ENCODE results near the gene IL1RAPL2.

DNA sequence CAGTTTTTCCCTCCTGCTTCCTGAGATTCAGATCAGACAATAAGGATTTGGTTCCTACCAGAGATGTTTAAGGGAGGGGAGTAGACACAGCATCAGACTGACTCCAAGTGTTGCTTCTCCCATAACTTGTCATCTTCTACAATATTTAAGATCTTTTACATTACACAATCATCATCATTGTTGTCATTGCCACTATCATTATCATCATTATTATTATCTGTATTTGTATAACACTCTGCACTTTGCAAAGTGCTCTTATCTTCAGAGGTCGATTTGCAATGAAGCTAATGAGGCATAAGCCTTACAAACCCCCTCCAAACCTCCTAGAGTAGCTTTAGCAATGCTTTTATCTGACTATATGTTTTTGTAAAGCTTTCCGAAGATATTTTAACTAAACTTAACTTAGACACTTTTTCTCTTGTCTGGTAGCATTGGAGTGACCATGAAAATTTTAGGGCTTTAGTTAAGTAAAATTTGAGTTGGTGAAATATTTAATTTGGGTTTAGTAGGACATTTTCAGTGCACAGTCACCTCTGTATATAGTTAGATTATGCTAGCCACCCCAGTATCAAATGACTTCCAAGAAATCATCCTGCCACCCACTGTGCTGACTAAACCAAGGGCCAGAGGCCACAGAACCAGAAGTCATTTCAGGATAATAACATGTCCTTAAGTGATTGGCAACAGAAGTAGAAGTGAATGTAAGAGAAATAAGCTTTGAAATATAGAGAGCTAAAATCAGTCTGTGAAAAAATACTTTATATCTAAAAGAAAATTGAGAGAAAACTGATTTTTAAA is 1132.2 kb downstream of the IL1RAPL2 start:
- TF ChIP-seq EP300 (IDR thresholded peaks at IDR 0.05; ENCODE audit: borderline replicate concordance) (no peak), FOXM1 (IDR thresholded peaks at IDR 0.05; ENCODE audit: borderline replicate concordance, low read depth) (no peak), REST (IDR thresholded peaks at IDR 0.05; ENCODE audit: low read depth) (no peak), YY1 (IDR thresholded peaks at IDR 0.05; ENCODE audit: low read depth) (no peak), ZBTB7A (IDR thresholded peaks at IDR 0.05; ENCODE audit: low read depth) (no peak), TEAD4 (IDR thresholded peaks at IDR 0.05) (no peak), CEBPB (IDR thresholded peaks at IDR 0.05) (no peak), CREB1 (IDR thresholded peaks at IDR 0.05; ENCODE audit: low read depth) (no peak), MAX (IDR thresholded peaks at IDR 0.05) (no peak)
